Measurements from ENCODE around the gene COG4.
"Not testable (repeated sequence)": the region's sequence is repeated elsewhere in the genome, so short reads cannot be mapped to it uniquely, and the experiment has no call there.

Gene COG4

DNA sequence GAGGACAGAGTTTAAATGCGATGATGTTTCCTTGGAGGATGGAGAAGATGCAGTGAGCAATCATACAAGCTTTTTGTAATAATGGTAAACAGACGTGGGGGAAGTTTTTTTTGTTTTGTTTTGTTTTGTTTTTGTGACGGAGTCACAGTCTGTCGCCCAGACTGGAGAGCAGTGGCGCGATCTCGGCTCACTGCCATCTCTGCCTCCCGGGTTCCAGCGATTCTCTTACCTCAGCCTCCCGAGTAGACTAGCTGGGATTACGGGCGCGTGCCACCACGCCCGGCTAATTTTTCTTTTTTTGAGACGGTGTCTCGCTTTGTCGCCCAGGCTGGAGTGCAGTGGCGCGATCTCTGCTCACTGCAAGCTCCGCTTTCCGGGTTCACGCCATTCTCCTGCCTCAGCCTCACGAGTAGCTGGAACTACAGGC lies 1.1 kb upstream of the COG4 start:
- DNase-seq = not testable (repeated sequence)

DNA sequence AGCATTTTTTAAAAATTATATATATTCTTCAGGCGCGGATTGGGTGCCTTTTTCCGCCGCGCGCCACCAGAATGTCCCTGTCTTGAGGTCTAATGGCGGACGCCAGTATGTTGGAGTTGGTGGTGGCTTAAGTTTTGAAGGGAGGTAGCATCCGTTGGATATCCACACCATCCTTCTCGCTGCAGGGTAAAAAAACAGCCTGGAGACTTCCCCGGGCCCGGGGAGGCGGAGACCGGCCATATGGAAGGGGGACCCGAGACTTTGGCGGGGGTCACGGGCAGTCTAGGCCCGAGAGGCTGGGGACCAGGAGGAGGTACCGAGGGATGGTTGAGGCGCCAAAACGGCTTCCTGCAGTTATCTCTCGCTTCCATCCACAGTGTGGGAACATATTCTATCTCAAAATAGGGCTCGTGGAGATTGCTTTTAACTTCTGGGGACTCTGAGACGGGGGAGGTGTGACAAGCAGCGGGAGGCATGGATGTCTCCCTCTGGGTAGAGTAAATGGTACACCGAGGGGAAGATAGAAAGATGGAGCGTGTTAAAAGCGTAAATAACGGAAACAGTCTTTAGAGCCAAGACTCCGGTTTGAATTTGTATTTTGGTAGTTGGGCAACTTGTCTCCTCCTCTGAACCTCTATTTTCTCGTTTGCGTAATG lies 517 bp upstream of the COG4 start, which contains the start of gene SF3B3:
Gene SF3B3, plus strand, starts transcription at position 74 of the 656 bp plus-strand sequence. CDS start 2,841 bp downstream, outside the sequence.
- DNase-seq = peak; percentile 37

DNA sequence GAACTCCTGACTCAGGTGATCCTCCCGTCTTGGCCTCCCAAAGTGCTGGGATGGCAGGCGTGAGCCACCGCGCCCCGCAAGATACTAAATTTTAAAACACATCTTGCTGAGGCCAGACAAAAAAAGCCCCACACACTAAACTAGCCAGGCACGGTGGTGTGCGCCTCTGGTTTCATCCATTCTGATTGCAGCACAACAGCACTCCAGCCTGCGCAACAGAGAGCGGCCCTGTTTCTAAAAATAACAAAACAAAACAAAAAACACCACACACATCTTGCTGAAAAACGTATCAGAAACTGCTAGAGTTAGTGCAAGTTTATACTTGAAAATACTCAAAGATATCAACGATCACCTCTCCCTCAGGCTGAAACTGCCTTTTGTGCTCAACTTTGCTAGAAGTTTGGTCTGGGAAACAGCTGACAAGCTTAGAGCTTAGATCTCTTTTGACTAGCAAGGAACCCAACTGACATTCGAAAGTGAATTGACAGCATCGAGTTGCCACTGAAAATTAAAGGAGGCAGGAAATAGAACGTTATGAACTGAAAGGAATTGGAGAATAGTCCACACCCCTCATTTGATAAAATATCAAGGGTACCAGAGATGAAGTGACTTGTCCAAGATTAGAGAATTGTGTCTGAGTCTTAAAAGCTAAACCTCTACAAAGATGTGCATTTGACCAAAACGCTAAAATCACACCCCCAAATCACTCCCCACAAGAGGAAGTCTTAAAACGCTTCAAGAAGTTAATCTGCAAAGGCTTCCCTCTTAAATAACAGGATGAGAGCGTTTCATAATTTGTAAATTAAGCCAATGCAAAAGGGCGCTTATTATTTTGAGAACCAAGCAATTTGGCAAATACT lies 908 bp downstream of the COG4 start:
- DNase-seq = no peak

DNA sequence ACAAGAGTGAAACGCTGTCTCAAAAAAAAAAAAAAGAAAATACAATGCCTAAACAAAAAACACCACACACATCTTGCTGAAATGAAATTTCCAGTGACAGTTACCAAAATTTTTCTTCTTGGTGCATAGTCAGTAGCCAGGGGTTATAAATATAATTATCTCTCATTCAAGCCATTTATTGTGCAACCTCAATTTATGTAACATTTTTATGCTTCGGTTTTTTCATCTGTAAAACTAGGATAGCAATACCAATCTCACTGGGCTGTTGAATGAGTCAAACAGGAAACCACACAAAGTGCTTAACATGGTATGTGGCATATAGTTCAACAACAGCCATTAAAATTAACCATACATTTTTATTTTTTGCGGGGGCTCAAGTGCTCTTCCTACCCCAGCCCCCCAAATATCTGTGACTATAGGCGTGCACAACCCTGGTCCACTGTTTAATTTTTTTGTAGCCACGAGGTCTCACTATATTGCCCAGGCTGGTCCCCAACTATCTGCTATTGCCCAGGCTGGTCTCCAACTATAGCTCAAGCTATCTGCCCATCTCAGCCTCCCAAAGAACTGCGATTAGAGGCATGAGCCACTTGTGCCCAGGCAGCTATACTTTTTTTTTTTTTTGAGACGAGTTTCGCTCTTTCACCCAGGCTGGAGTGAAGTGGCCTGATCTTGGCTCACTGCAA lies 2.6 kb downstream of the COG4 start:
- no peak for DNase-seq

GRCh38 chr16:70512456-70512855 lies 10.9 kb downstream of the COG4 start:
- DNase-seq = no peak

- DNase-seq = no peak
Measured at GRCh38 chr16:70511833-70512232, 11.5 kb downstream of the COG4 start.

DNA sequence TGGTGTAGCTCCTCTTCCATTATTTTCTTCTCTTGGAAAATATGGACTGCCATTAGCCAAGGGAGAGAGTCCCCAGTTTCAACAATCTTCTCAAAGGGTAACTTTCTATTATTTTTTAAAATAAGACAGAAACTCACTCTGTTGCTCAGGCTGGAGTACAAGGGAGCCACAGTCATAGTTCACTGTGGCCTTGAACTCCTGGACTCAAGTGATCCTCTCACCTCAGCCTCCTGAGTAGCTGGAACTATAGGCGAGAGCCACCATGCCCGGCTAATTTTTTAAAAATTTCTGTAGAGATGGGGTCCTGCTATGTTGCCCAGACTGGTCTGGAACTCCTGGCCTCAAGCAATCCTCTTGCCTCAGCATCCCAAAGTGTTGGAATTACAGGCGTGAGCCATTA lies 13.1 kb downstream of the COG4 start:
- no peak for DNase-seq

GRCh38 chr16:70508752-70509151 lies 14.6 kb downstream of the COG4 start:
- no peak for DNase-seq

- DNase-seq = no peak
Measured at GRCh38 chr16:70496513-70496912, 26.8 kb downstream of the COG4 start.

- DNase-seq = no peak
Measured at GRCh38 chr16:70495425-70496182, 27.8 kb downstream of the COG4 start.

DNA sequence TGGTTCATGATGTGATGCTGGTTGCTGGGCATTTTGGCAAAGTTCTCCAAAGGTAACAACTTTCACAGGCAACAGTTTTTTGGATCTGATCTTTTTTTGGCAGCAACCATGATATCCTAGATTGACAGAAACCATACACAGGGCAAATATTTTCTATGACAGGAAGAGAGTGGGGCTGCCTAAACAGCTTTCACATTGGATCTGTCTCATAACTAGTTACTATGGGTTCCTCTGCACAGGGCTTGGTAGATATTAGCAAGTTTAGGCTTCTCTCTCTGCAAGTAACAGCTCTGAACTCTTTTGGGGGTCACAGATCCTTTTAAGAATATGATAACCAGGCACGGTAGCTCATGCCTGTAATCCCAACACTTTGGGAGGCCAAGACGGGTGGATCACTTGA lies 28.6 kb downstream of the COG4 start:
- DNase-seq = no peak

GRCh38 chr16:70494202-70494770 lies 29.1 kb downstream of the COG4 start:
- DNase-seq = no peak

DNA sequence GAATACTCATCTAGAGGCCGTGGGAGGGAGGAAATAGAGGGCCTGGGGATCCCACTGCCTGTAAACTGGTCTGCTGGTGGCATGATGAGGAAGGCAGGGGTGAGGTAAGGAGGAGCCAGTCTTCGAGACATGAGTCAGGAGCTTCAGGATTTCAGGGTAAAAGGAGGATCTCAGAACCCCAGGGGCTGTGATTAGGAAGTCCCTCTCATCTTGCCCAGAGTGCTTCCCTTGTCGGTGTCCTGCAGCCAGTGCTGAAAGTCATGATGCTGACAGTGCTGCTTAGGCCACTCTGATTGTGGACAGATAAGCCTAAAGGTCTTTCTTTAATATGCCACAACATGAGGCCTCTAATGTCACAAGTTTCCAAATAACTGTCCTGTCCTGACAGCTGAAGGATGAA lies 29.6 kb downstream of the COG4 start:
- no peak for DNase-seq

GRCh38 chr16:70490261-70490660 lies 33.1 kb downstream of the COG4 start:
- DNase-seq = no peak

DNA sequence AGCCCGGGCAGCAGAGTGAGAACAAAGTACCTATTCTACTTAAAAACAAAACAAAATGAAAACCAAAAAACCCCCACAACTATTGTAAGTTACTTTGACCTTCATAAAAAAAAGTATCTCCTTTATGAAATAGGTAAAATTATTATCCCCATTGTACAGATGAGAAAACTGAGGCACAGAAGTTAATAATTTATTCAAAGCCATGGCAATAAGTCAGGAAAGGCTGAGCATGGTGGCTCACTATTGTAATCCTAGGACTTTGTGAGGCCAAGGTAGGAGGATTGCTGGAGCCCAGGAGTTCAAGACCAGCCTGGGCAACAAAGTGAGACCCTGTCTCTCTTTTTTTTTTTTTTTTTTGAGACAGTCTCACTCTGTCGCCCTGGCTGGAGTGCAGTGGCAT lies 38.5 kb downstream of the COG4 start:
- no peak for DNase-seq

- DNase-seq = no peak
Measured at GRCh38 chr16:70483426-70483825, 39.9 kb downstream of the COG4 start.

DNA sequence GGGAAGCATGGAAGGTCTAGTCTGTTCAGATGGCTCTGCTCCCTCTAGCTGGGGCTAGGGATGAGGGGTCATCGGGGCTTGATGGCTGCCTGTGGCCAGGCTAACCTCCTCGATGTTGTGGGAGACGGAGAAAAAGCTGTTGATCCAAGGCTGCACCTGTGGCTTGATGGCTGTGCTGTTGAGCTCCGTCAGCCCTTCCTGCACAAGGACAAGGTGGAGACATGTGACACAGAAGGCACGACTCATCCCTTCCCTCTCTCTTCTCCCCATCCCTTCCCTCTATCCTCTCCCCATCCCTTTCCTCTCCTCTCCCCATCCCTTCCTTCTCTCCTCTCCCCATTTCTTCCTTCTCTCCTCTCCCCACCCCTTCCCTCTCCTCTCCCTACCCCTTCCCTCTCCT lies 40.7 kb downstream of the COG4 start:
- no peak for DNase-seq

DNA sequence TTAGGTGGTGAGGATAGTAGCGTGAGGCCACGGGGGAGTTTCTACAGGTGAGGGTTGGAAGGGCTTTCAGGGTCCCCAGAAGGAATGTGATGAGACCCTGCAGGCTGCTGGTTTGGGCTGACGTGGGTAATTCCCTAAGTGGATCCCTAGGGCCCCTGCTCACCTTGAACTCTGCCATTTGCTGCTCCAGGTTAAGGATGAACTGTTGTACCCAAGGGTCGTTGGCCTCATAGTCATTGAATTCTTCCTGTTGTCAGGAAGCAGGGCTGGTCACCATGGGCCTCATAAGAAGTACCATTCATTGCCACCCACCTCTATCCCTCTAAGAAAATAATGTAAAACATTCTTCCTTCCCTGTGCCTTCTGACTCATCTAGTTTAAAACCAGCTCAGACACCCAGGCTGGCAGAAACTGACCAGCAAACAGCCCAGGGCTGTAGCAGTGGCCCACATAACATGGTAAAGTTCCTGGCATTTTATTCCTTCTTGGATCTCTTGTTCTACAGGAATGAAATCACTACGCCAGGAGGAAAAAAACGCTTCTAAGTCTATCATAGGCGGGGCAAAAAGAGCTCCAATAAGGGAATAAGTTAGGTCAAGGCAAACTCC lies 41.3 kb downstream of the COG4 start:
- no peak for DNase-seq

DNA sequence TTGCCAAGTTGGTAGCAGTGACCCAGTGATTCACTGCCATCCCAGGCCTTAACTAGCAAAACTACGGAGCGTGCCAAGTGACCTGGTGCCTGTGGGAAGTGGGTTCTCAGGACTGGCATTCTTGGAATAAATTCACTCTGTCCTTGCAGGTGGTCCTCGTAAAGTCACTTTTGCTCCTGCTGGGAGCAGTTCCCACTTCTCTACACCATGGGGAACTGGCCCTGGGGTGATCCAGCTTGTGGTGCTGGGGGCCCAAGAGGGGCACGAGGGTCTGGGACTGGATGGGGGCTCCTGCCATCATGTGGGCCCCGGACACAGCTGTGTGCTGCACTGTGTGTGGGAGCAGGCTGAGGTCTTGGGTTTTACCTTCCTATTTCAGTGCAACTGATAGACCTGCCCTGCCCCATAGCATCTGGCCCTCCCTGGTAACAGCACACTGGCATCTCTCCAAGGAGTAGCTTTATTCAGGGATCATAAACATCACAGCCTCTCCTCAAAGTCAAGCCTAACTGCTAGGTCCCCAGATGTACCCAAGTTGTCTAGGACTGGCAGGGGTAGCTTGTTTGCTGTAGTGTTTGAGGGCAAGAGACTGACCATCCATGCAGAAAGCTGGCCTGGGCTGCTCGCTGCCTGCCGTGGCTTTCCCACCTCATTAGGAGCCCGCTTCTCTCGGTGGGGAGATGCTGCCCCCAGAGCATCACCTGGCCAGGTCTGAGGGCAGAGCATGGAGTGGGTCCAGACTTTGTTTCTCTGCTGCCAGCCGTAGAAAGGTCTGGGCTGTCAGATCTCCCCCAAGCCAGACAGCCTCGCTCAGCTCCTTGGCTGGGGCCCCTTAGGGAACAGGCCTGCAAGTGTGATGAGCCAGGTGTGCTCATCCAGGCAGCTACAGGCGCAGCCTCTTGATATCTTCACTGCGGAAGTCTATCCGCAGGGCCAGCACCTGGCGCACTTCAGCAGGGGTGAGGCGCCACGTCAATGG lies 42.9 kb downstream of the COG4 start:
- no peak for DNase-seq

DNA sequence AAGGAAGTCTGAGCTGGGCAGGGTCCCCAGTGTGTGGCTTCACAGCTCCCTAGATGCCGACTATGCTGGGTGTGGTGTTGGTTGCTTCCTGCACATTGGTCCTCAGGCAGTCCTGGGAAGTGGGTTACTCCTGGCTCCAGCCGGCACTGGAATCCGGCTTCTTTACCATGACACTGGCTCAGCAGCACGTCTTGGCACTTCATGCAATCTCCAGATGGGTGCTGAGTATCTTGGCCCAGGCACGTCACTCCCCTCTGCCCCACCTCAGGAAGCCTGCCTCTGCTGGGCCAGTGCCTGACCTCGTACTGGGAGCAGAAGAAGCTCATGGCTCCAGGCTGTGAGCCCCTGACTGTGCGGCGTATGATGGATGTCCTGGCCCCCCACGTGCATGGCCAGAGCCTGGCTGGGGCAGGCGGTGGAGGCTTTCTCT lies 44.4 kb downstream of the COG4 start:
- no peak for DNase-seq

GRCh38 chr16:70478169-70478568 lies 45.2 kb downstream of the COG4 start:
- DNase-seq = no peak

Data from NCI-H2029 treated with DMSO at 0.1 percent for 48 hours (cell line).